Fibroblast of villous mesenchyme (primary cell): ENCODE results near the gene KRT2. TPM values are rescaled to one million over a fixed set of nuclear protein-coding genes. Genes with fewer than 3 reads are reported as not detected.

Experiments used
- DNase-seq: peaks from one replicate; pipeline ENCODE4 v3.0.0-alpha.2; 2010; ENCODE audit warnings: low read depth
- H3K4me3 ChIP-seq: 2 replicates; pipeline ENCODE4 v1.5.1; 2011; ENCODE audit warnings: low read depth, mild to moderate bottlenecking, low read length
- CTCF ChIP-seq: IDR thresholded peaks from 2 replicates; pipeline ENCODE4 v1.5.1; 2012; ENCODE audit warnings: low read depth, mild to moderate bottlenecking, low read length; ENCODE audit not compliant: insufficient read depth
- total RNA-seq: library from RNA; depleted of rRNA; stranded (reverse); fragments of >200 nt; gene quantifications from 2 replicates; pipeline ENCODE4 v1.2.3, GENCODE V29; 2012

KRT2 gene
- total RNA-seq, 1 donor = not detected

- TF ChIP-seq CTCF = no peak
- no peak for DNase-seq
- H3K4me3 ChIP-seq = no peak overlapping the region
Observed at GRCh38 chr12:52633383-52633782, 18.6 kb downstream of the KRT2 start.

DNA sequence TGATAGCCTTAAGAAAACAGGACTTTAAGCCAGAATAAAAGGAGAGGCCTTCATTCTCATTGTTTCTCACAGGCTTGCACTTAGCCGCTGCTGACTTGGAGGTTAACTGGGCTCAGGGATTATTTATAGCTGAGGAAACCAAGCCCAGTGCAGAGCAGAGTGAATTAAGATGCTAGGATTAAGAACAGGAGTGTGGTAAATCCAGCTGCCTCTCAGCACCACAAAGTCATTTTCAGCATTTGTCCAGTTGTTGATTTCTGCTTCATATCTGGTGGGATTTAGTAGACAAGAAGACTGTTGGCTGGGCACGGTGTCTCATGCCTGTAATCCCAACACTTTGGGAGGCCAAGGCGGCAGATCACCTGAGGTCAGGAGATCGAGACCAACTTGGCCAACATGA is 19.4 kb downstream of the KRT2 start:
- TF ChIP-seq CTCF = no peak
- no peak for DNase-seq
- H3K4me3 ChIP-seq = no peak overlapping the region

DNA sequence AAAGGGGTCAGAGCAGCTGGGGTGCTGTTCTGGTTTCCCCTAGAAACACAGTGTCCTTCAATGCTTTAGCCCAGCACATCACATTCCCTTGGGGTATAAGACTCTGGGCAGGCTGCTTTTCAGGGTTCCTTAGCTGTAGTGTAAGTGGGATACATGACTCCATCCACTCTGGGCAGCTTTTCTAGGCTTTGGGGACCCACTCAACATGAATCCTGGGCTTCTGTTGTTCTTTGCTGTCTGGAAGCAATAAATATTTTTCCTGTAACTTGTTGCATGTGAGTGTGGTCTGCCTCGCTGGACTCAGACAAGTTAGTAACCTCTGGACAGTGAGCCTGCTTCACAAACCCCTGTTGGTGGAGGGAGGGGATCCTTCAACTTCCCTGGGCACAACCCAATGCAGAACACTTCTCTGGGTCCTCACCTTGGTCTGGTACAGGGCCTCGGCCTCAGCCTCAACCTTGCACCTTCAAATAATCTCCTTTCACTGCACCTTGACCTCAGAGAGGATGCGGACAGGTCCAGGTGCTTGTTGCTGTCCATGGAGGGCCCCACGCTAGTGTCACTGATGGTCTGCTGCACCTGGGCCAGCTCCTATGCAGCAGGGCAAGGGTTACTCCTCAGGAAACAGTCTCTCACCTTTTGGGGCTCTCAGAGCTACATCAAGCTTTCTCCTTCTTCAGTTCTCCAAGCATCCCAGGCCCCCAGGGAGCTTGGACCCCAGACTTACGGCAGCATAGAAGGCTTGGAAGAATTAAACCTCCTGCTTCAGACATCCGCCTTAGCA is 20.1 kb downstream of the KRT2 start:
- no peak for DNase-seq
- TF ChIP-seq CTCF = no peak
- H3K4me3 ChIP-seq = no peak overlapping the region

- H3K4me3 ChIP-seq = no peak overlapping the region
- no peak for DNase-seq
- TF ChIP-seq CTCF = no peak
Observed at GRCh38 chr12:52631264-52631663, 20.7 kb downstream of the KRT2 start.

GRCh38 chr12:52630599-52631200 is 21.3 kb downstream of the KRT2 start:
- TF ChIP-seq CTCF = no peak
- H3K4me3 ChIP-seq = no peak overlapping the region
- DNase-seq = no peak

DNA sequence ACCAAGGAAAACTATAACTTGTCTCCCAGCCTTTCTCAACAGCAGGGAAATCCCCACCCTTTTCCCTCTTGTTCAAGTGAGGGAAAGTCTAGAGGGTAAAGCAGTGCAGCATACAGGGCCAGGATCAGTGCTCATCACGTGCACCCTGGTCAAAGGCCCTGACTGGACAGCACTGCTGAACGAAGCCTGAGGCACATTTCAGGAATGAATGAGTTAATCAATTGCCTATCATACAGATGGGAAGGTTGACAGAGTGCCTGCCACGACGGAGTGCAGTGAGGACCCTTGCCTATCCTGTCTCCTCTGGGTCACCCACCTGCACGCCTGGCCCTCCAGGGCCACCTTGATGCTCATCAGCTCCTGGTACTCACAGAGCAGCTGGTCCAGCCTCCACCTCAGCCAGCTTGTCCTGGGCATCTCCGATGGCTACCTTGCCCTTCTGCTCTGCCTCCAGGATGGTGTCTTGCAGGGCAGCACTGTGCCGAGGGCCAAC is 22.0 kb downstream of the KRT2 start:
- TF ChIP-seq CTCF = no peak
- H3K4me3 ChIP-seq = no peak overlapping the region
- no peak for DNase-seq
